Measurements from ENCODE around the gene HMCN2.

- no peak for TF ChIP-seq EZH2 (IDR thresholded peaks at IDR 0.05; ENCODE audit: insufficient read depth, poor library complexity, severe bottlenecking)
- TF ChIP-seq EZH2phosphoT487 (IDR thresholded peaks at IDR 0.05; ENCODE audit: insufficient read depth, low read depth), result no peak
These were observed 200.0 kb downstream of the HMCN2 start for GRCh38 chr9:130465383-130466096.

Data from GM23248 (cell line).